ENCODE measurements around the gene OR2T8. TPM values are rescaled to one million over a fixed set of nuclear protein-coding genes. Genes with fewer than 3 reads are reported as not detected.

The OR2T8 gene
- total RNA-seq (2021) (not detected in 2 replicates), Bru-seq, nascent RNA (not detected), BruChase-seq, experiment 1, labeled RNA remaining after a 2-hour chase (not detected), BruChase-seq, experiment 2, labeled RNA remaining after a 6-hour chase (not detected)
- long read RNA-seq, result 0 reads

GRCh38 chr1:247919952-247920351 is at the start of gene OR2T8:
TSS of gene OR2T8 (plus strand) at chr1:247920252. CDS start at chr1:247921018, 766 bp downstream.
- H2AFZ ChIP-seq, result no peak within 1 kb of the TSS
- H3K27me3 ChIP-seq (ENCODE audit: insufficient read depth, low read depth), result no peaks in the 10 kb centered on the region
- no TSS peak for BruUV-seq (replicated peaks)
- POLR2A ChIA-PET (ENCODE audit: unreplicated experiment), result no interaction called here
- H4K20me1 ChIP-seq (ENCODE audit: insufficient read depth), result no peaks in the 10 kb centered on the region
- H3K9me3 ChIP-seq (ENCODE audit: insufficient read depth, low read depth), result no peaks in the 10 kb centered on the region
- intact Hi-C loops (cut with micrococcal nuclease; ENCODE audit: unreplicated experiment), result no loop called here
- TF ChIP-seq EZH2 (IDR thresholded peaks at IDR 0.05; ENCODE audit: low read depth) (no peak), CTCF (conservative IDR thresholded peaks at IDR 0.05) (no peak)
- H3K36me3 ChIP-seq (ENCODE audit: low read depth), result no peaks in the 10 kb centered on the region
- CTCF ChIA-PET, result no interaction called here
- no peaks in the 10 kb centered on the region for H3K4me1 ChIP-seq (replicated peaks; ENCODE audit: insufficient read depth)
- no peak within 1 kb of the TSS for H3K4me2 ChIP-seq
- no peaks in the 10 kb centered on the region for H3K79me2 ChIP-seq (ENCODE audit: low read depth)
- no peaks in the 10 kb centered on the region for H3F3A ChIP-seq (ENCODE audit: insufficient read depth, low read depth)
- no peak within 1 kb of the TSS for H3K4me3 ChIP-seq
- H3K9me2 ChIP-seq (ENCODE audit: insufficient read depth), result no peaks in the 10 kb centered on the region
- DNase-seq, result no peak
- H3K27ac ChIP-seq, result no peak within 1 kb of the TSS

GRCh38 chr1:247883346-247883745 is 36.7 kb upstream of the OR2T8 start:
- Histone ChIP-seq H3K4me3 (no peak overlapping the region), H3K79me2 (ENCODE audit: low read depth) (no peaks in the 10 kb centered on the region), H4K20me1 (ENCODE audit: insufficient read depth) (no peaks in the 10 kb centered on the region), H3K27ac (no peak overlapping the region), H3K4me1 (replicated peaks; ENCODE audit: insufficient read depth) (no peaks in the 10 kb centered on the region), H3K4me2 (no peak overlapping the region), H3K9me3 (ENCODE audit: insufficient read depth, low read depth) (no peaks in the 10 kb centered on the region), H2AFZ (no peak overlapping the region), H3F3A (ENCODE audit: insufficient read depth, low read depth) (no peaks in the 10 kb centered on the region), H3K36me3 (ENCODE audit: low read depth) (no peaks in the 10 kb centered on the region), H3K27me3 (ENCODE audit: insufficient read depth, low read depth) (no peaks in the 10 kb centered on the region), H3K9me2 (ENCODE audit: insufficient read depth) (no peaks in the 10 kb centered on the region)
- DNase-seq, result no peak
- TF ChIP-seq EZH2 (IDR thresholded peaks at IDR 0.05; ENCODE audit: low read depth), result no peak
- no peak for TF ChIP-seq CTCF (conservative IDR thresholded peaks at IDR 0.05)
- ChIA-PET CTCF (no interaction called here), POLR2A (ENCODE audit: unreplicated experiment) (no interaction called here)
- intact Hi-C loops (cut with micrococcal nuclease; ENCODE audit: unreplicated experiment), result no loop called here
- no TSS peak for BruUV-seq (replicated peaks)

GRCh38 chr1:247884797-247885413 is 35.1 kb upstream of the OR2T8 start:
- BruUV-seq (replicated peaks), result no TSS peak
- Histone ChIP-seq H2AFZ (no peak overlapping the region), H3K27ac (no peak overlapping the region), H3K27me3 (ENCODE audit: insufficient read depth, low read depth) (no peaks in the 10 kb centered on the region), H3K9me2 (ENCODE audit: insufficient read depth) (no peaks in the 10 kb centered on the region), H4K20me1 (ENCODE audit: insufficient read depth) (no peaks in the 10 kb centered on the region), H3K36me3 (ENCODE audit: low read depth) (no peaks in the 10 kb centered on the region), H3K4me3 (no peak overlapping the region), H3K4me2 (no peak overlapping the region), H3K79me2 (ENCODE audit: low read depth) (no peaks in the 10 kb centered on the region), H3K4me1 (replicated peaks; ENCODE audit: insufficient read depth) (no peaks in the 10 kb centered on the region), H3F3A (ENCODE audit: insufficient read depth, low read depth) (no peaks in the 10 kb centered on the region), H3K9me3 (ENCODE audit: insufficient read depth, low read depth) (no peaks in the 10 kb centered on the region)
- CTCF ChIA-PET, result no interaction called here
- POLR2A ChIA-PET (ENCODE audit: unreplicated experiment), result no interaction called here
- TF ChIP-seq EZH2 (IDR thresholded peaks at IDR 0.05; ENCODE audit: low read depth) (no peak), CTCF (conservative IDR thresholded peaks at IDR 0.05) (no peak)
- intact Hi-C loops (cut with micrococcal nuclease; ENCODE audit: unreplicated experiment), result no loop called here
- DNase-seq, result no peak
